ENCODE results near the gene TBCE.

DNA sequence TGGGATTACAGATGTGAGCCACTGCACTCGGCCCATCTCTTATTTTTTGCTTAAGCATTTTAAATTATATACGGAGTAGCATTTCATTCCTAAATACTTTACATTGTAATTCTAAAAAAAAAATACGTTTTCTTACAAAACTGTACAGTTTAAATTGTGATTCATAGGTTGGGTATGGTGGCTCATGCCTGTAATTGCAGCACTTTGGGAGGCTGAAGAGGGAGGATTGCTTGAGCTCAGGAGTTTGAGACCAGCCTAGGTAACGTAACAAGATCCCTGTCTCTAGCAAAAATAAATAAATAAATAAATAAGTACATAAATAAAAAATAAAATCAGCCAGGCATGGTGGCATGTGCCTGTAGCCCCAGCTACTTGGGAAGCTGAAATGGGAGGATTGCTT is 24.6 kb downstream of the TBCE start:
- no peak for TF ChIP-seq POLR2AphosphoS5 (IDR thresholded peaks at IDR 0.05; ENCODE audit: borderline replicate concordance, low read depth, low read length)
- TF ChIP-seq EZH2 (IDR thresholded peaks at IDR 0.05) = no peak
